ENCODE measurements around the gene NNAT.
"Not testable (repeated sequence)": the region's sequence is repeated elsewhere in the genome, so short reads cannot be mapped to it uniquely, and the experiment has no call there.

Gene NNAT, protein sequence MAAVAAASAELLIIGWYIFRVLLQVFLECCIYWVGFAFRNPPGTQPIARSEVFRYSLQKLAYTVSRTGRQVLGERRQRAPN

DNA sequence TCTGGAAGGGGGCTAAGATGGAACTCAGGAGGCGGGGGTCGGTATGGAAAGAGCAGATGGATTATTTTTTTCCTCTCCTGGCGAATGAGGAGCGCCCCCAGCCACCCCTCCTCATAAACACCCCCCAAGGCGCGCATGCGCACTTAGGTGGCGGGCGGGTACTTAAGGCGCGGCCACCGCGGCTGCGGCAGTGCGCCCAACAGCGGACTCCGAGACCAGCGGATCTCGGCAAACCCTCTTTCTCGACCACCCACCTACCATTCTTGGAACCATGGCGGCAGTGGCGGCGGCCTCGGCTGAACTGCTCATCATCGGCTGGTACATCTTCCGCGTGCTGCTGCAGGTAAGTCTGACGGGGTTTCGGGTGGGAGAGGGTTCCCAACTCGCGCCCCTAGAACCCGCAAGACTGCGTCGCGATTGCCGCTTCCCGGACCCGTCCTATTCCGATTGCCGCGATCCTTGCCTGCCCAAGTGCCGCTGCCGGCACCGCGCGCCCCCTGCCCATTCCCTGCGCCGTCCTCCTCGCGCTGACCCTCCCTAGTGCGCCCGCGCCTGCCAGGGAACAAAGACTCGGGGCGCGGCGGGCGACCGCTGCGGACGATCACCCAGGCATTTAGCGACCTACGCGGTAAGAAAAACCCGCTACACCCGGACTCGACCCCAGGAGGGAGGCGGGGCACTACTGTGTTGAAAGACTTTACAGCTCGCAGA is at the start of gene NNAT:
TSS of gene NNAT (plus strand) at position 190 of the 711 bp plus-strand sequence. CDS start at position 272, 82 bp downstream.
- DNase-seq (ENCODE audit: extremely low read depth, low read depth), result no peak
- TF ChIP-seq, protein P1, sequence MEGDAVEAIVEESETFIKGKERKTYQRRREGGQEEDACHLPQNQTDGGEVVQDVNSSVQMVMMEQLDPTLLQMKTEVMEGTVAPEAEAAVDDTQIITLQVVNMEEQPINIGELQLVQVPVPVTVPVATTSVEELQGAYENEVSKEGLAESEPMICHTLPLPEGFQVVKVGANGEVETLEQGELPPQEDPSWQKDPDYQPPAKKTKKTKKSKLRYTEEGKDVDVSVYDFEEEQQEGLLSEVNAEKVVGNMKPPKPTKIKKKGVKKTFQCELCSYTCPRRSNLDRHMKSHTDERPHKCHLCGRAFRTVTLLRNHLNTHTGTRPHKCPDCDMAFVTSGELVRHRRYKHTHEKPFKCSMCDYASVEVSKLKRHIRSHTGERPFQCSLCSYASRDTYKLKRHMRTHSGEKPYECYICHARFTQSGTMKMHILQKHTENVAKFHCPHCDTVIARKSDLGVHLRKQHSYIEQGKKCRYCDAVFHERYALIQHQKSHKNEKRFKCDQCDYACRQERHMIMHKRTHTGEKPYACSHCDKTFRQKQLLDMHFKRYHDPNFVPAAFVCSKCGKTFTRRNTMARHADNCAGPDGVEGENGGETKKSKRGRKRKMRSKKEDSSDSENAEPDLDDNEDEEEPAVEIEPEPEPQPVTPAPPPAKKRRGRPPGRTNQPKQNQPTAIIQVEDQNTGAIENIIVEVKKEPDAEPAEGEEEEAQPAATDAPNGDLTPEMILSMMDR (IDR thresholded peaks at IDR 0.05; ENCODE audit: low read depth, low read length), result no peak

DNA sequence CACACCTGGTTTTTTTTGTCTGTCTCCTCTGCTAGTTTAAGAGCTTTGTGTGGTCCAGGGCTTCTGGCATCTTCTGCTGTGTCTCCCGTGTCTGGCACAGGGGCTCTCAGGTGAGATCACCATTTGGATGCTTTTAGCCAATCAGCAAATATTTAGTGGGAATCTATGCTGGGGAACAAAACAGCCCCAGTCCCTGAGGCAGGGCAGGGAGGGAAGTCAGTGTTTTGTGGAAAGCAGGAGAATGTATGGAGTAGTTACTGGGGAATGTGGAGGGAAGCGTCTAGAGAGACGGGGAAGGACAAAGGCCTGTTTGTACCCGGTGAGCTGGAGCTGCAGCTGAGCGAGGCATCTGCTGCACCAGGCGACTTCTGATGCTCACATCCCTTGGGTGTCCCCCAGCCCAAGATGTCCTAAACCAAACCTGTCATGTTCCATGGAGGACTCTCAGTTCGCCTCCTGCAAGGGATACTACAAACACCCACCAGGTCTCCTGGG is 49.3 kb upstream of the NNAT start:
- no peak for DNase-seq (ENCODE audit: extremely low read depth, low read depth)
- TF ChIP-seq, protein P1 (IDR thresholded peaks at IDR 0.05; ENCODE audit: low read depth, low read length), result no peak

GRCh38 chr20:37472435-37472834 is 48.6 kb upstream of the NNAT start:
- not testable (repeated sequence) for DNase-seq (ENCODE audit: extremely low read depth, low read depth)

GRCh38 chr20:37473249-37474000 is 47.6 kb upstream of the NNAT start:
- TF ChIP-seq, protein P1 (IDR thresholded peaks at IDR 0.05; ENCODE audit: low read depth, low read length), result no peak
- DNase-seq (ENCODE audit: extremely low read depth, low read depth), result no peak

DNA sequence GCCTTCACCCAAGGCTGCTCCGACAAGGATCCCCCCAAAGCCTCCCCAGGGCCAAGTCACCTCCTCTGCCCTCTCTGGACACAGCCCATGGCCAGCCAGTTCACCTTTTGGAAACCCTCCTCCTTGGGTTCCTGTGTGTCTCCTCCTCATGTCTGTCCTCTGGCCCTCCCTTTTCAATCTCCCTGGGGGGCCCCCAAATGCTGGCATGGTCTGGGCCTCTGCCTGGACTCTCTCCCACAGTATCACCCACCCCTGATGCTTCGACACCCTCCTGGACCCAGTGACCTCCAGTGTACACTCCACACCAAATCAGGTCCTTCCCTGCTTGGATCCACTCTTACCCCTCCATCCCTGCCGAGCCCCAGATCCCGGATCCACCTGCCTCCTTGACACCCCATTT is 46.7 kb upstream of the NNAT start:
- TF ChIP-seq, protein P1 (IDR thresholded peaks at IDR 0.05; ENCODE audit: low read depth, low read length), result no peak

DNA sequence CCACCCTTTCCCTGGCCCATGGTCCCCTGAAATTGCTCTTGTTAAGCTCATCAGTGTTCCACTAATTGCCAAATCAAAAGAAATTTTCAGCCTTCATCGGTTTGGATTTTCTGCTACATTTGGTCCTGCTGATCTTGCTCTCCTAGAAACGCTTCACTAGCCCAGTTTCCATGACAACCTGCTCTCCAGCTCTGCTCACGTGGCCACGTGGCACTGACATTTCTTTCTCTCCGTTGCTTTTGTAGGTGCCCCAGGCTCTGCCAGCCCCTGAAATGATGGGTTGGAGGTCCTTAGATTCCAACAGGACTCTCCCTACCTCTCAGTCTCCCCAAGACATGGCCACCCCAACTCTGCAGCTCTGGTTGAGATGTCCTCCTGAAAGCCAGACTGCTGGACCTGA is 45.8 kb upstream of the NNAT start:
- TF ChIP-seq, protein P1 (IDR thresholded peaks at IDR 0.05; ENCODE audit: low read depth, low read length), result no peak
- no peak for DNase-seq (ENCODE audit: extremely low read depth, low read depth)

More for the DNA sequence above, 46.7 kb upstream of the NNAT start:
- DNase-seq (ENCODE audit: extremely low read depth, low read depth), result no peak

GRCh38 chr20:37477041-37477440 is 44.0 kb upstream of the NNAT start:
- TF ChIP-seq, protein P1 (IDR thresholded peaks at IDR 0.05; ENCODE audit: low read depth, low read length), result no peak
- no peak for DNase-seq (ENCODE audit: extremely low read depth, low read depth)
